Astrocyte of the spinal cord (primary cell): ENCODE measurements around the gene KLHL7.

Source experiments
- DNase-seq: peaks from one replicate; pipeline ENCODE4 v3.0.0; 2011; ENCODE audit warnings: low read depth, low spot score
- H3K4me3 ChIP-seq: 2 replicates; pipeline ENCODE4 v1.5.1; 2011; ENCODE audit warnings: low read depth, mild to moderate bottlenecking, low read length, moderate library complexity
- in situ Hi-C: cut with HindIII; loops from 2 replicates; pipeline ENCODE4 v1.10.0; 2017; ENCODE audit warnings: low sequenced_read_pairs
- TF ChIP-seq, protein P1 (sequence below): IDR thresholded peaks from 2 replicates; pipeline ENCODE4 v1.5.1; 2012; ENCODE audit warnings: low read depth, mild to moderate bottlenecking, low read length, inconsistent platforms

KLHL7 gene

GRCh38 chr7:23133797-23134196 is 28.2 kb downstream of the KLHL7 start:
- in situ Hi-C loops = no loop called here
- TF ChIP-seq, protein P1, sequence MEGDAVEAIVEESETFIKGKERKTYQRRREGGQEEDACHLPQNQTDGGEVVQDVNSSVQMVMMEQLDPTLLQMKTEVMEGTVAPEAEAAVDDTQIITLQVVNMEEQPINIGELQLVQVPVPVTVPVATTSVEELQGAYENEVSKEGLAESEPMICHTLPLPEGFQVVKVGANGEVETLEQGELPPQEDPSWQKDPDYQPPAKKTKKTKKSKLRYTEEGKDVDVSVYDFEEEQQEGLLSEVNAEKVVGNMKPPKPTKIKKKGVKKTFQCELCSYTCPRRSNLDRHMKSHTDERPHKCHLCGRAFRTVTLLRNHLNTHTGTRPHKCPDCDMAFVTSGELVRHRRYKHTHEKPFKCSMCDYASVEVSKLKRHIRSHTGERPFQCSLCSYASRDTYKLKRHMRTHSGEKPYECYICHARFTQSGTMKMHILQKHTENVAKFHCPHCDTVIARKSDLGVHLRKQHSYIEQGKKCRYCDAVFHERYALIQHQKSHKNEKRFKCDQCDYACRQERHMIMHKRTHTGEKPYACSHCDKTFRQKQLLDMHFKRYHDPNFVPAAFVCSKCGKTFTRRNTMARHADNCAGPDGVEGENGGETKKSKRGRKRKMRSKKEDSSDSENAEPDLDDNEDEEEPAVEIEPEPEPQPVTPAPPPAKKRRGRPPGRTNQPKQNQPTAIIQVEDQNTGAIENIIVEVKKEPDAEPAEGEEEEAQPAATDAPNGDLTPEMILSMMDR = no peak
- H3K4me3 ChIP-seq = no peak overlapping the region
- DNase-seq = no peak

DNA sequence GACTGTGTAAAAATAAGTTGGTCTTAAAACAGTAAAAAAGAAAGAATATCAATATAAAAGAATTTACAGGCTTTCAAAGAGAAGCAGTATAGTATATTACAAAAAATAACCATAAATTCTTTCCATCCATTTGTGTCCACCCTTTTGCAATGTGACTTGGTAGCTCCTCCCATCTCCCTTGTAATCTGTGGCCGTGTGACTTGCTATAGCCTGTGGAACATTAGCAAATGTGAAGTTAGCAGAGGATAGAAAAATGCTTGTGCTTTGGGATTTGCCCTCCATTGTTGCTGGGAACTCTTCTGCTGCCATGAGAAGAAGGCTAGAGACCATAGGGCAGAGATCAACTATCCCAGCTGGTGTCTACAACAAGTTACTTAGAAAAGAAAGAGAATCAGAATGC is 30.2 kb downstream of the KLHL7 start:
- in situ Hi-C loops = no loop called here
- DNase-seq = no peak
- H3K4me3 ChIP-seq = no peak overlapping the region
- TF ChIP-seq, protein P1 = no peak

- no peak for DNase-seq
- in situ Hi-C loops = no loop called here
- H3K4me3 ChIP-seq = no peak overlapping the region
- TF ChIP-seq, protein P1 = no peak
Measured at GRCh38 chr7:23136216-23136615, 30.6 kb downstream of the KLHL7 start.

- no peak for DNase-seq
- H3K4me3 ChIP-seq = no peak overlapping the region
- in situ Hi-C loops = no loop called here
- TF ChIP-seq, protein P1 = no peak
Measured at GRCh38 chr7:23157679-23158078, 52.1 kb downstream of the KLHL7 start.

DNA sequence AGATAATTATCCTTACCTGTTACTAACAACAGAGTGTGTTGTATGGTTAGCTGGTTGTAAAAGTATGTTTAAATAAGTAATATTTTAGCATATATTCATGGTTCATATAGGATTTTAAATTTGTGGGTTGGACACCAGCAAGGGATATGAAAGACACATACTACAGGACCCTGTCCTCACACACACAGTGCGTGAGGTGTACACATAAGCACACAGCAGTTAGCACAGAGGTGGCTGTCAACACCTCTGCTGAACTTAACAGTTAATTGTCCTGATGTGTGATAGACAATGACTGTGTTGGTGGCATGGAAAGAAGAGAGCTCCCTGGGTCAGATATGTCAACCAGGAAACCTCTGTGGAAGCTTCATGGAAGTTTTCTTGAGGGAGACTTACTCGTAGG is 53.0 kb downstream of the KLHL7 start:
- no peak overlapping the region for H3K4me3 ChIP-seq
- in situ Hi-C loops = no loop called here
- TF ChIP-seq, protein P1 = no peak
- DNase-seq = no peak

- TF ChIP-seq, protein P1 = no peak
- no peak overlapping the region for H3K4me3 ChIP-seq
- in situ Hi-C loops = no loop called here
- DNase-seq = no peak
Measured at GRCh38 chr7:23161482-23161881, 55.9 kb downstream of the KLHL7 start.

DNA sequence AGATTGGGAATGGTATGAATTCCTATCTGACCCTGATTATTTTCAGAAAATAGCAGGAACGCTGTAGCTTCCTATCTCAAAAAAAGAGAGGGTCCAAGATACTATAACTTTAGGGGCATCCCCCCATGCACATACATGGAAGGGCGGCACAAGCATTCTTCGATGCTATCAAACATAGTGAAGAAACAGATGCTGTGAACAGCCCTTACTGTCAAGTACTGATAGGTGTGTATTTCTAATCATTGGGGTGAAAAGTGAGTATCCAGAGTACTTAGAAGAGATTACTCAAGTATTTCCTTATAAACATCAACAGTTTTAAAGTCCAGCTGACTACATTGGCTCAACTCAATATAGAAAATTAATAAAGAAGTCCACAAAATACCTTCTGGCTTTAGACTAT is 59.3 kb downstream of the KLHL7 start:
- no peak for DNase-seq
- H3K4me3 ChIP-seq = no peak overlapping the region
- TF ChIP-seq, protein P1 = no peak
- in situ Hi-C loops = no loop called here
